ENCODE results near the gene KRT79. TPM values are rescaled to one million over a fixed set of nuclear protein-coding genes. Genes with fewer than 3 reads are reported as not detected.

Gene KRT79
- total and polyA plus RNA-seq, 9 of the 15 experiments (the other 6 are each of a cell fraction or from before 2014, with no cell fraction given): 0.03 to 2.3 (median 0.23) TPM; not detected in 2

DNA sequence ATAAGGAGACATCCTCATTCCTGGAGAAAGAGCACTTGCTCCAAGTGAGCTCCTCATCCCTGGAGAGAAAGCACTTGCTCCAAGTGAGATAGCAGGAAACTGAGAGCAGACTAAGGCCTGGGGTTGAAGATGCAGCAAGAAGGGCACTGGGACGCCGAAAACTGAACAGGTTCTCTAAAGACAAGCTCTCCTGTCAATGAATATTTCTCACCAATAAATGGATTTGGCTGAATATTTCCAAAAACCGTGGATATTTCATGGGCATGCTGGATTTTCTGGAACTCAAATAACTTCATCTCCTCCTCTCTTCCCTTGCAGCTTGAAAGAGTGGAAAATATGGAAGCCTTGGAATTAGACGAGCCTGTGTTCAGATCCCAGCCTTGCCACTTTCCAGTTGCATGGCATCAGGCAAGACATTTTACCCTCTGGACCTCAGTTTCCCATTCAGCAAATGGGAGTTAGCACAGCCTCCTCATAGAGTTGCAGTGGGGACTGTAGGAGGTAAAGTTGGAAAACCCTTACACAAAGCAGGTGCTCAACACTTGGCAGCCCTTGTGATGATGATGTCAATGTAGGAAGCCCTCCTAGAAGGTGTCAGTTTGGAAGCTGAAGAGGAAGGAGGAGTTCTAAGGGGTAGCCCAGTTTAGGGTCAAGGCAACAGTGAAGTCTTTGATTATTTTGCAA is 52.6 kb downstream of the KRT79 start:
- H3K79me2 ChIP-seq (ENCODE audit: control insufficient read depth, insufficient read depth, low read length): no peaks in the 10 kb centered on the region
- ChIA-PET POLR2A (interaction anchor here (0.7 to 1.6 kb wide), 2 partner anchors 10 to 42 kb away, joined by 3 to 4 read pairs; no protein-coding TSS in a partner anchor), CTCF (ENCODE audit: low intra/inter-chr PET ratio) (interaction anchor here (0.5 kb wide), 1 partner anchor 62 kb away, joined by 3 read pairs; no protein-coding TSS in a partner anchor)
- in situ Hi-C loops (cut with MboI) (no loop called here), intact Hi-C loops (cut with micrococcal nuclease) (no loop called here)
- no peaks in the 10 kb centered on the region for H3K9me3 ChIP-seq (replicated peaks; ENCODE audit: control insufficient read depth, insufficient read depth, low read depth, low read length)
- DNase-seq (ENCODE audit: extremely low read depth in 1 of 4, low spot score in 3 of 4): no peak
- H3K9me1 ChIP-seq (ENCODE audit: control insufficient read depth, insufficient read depth, low read length): no peaks in the 10 kb centered on the region
- no peaks in the 10 kb centered on the region; the same call in 1 of the 2 replicates for H4K20me1 ChIP-seq (replicated peaks; ENCODE audit: control insufficient read depth, insufficient read depth, low read length)
- TF ChIP-seq RBM15 (IDR thresholded peaks at IDR 0.05; ENCODE audit: insufficient read depth, low read length): no peak
- TF ChIP-seq, protein P1, sequence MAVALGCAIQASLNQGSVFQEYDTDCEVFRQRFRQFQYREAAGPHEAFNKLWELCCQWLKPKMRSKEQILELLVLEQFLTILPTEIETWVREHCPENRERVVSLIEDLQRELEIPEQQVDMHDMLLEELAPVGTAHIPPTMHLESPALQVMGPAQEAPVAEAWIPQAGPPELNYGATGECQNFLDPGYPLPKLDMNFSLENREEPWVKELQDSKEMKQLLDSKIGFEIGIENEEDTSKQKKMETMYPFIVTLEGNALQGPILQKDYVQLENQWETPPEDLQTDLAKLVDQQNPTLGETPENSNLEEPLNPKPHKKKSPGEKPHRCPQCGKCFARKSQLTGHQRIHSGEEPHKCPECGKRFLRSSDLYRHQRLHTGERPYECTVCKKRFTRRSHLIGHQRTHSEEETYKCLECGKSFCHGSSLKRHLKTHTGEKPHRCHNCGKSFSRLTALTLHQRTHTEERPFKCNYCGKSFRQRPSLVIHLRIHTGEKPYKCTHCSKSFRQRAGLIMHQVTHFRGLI (CRISPR knock-in tag; IDR thresholded peaks at IDR 0.05): no peak
- no peak for TF ChIP-seq KLF1 (tag; IDR thresholded peaks at IDR 0.05)
- no peak for TF ChIP-seq SIX5 (IDR thresholded peaks at IDR 0.05; ENCODE audit: borderline replicate concordance in 1 of 2, insufficient read depth in 1 of 2, low read depth in 1 of 2, low read length in 2 of 2)
- TF ChIP-seq, protein P2, sequence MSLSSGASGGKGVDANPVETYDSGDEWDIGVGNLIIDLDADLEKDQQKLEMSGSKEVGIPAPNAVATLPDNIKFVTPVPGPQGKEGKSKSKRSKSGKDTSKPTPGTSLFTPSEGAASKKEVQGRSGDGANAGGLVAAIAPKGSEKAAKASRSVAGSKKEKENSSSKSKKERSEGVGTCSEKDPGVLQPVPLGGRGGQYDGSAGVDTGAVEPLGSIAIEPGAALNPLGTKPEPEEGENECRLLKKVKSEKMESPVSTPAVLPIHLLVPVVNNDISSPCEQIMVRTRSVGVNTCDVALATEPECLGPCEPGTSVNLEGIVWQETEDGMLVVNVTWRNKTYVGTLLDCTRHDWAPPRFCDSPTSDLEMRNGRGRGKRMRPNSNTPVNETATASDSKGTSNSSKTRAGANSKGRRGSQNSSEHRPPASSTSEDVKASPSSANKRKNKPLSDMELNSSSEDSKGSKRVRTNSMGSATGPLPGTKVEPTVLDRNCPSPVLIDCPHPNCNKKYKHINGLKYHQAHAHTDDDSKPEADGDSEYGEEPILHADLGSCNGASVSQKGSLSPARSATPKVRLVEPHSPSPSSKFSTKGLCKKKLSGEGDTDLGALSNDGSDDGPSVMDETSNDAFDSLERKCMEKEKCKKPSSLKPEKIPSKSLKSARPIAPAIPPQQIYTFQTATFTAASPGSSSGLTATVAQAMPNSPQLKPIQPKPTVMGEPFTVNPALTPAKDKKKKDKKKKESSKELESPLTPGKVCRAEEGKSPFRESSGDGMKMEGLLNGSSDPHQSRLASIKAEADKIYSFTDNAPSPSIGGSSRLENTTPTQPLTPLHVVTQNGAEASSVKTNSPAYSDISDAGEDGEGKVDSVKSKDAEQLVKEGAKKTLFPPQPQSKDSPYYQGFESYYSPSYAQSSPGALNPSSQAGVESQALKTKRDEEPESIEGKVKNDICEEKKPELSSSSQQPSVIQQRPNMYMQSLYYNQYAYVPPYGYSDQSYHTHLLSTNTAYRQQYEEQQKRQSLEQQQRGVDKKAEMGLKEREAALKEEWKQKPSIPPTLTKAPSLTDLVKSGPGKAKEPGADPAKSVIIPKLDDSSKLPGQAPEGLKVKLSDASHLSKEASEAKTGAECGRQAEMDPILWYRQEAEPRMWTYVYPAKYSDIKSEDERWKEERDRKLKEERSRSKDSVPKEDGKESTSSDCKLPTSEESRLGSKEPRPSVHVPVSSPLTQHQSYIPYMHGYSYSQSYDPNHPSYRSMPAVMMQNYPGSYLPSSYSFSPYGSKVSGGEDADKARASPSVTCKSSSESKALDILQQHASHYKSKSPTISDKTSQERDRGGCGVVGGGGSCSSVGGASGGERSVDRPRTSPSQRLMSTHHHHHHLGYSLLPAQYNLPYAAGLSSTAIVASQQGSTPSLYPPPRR (CRISPR knock-in tag; IDR thresholded peaks at IDR 0.05; ENCODE audit: borderline replicate concordance): no peak
- TF ChIP-seq ZNF224 (CRISPR knock-in tag; IDR thresholded peaks at IDR 0.05): no peak
- no peak for TF ChIP-seq ZNF507 (tag; conservative IDR thresholded peaks at IDR 0.05)
- no peak for TF ChIP-seq SMARCC2 (IDR thresholded peaks at IDR 0.05; ENCODE audit: low read depth)
- TF ChIP-seq, protein P3, sequence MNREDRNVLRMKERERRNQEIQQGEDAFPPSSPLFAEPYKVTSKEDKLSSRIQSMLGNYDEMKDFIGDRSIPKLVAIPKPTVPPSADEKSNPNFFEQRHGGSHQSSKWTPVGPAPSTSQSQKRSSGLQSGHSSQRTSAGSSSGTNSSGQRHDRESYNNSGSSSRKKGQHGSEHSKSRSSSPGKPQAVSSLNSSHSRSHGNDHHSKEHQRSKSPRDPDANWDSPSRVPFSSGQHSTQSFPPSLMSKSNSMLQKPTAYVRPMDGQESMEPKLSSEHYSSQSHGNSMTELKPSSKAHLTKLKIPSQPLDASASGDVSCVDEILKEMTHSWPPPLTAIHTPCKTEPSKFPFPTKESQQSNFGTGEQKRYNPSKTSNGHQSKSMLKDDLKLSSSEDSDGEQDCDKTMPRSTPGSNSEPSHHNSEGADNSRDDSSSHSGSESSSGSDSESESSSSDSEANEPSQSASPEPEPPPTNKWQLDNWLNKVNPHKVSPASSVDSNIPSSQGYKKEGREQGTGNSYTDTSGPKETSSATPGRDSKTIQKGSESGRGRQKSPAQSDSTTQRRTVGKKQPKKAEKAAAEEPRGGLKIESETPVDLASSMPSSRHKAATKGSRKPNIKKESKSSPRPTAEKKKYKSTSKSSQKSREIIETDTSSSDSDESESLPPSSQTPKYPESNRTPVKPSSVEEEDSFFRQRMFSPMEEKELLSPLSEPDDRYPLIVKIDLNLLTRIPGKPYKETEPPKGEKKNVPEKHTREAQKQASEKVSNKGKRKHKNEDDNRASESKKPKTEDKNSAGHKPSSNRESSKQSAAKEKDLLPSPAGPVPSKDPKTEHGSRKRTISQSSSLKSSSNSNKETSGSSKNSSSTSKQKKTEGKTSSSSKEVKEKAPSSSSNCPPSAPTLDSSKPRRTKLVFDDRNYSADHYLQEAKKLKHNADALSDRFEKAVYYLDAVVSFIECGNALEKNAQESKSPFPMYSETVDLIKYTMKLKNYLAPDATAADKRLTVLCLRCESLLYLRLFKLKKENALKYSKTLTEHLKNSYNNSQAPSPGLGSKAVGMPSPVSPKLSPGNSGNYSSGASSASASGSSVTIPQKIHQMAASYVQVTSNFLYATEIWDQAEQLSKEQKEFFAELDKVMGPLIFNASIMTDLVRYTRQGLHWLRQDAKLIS (CRISPR knock-in tag; IDR thresholded peaks at IDR 0.05): no peak
- no peak for TF ChIP-seq OTX1 (CRISPR knock-in tag; IDR thresholded peaks at IDR 0.05)
- no peak for FAIRE-seq
- no TSS peak for BruUV-seq (replicated peaks)
- no peaks in the 10 kb centered on the region for H3K36me3 ChIP-seq (ENCODE audit: control insufficient read depth, insufficient read depth, low read length)
- 3% methylated on average over 4 of the region's 4 CpGs for WGBS (ENCODE audit: insufficient coverage, low coverage, missing lambda C conversion rate)
- H3K4me2 ChIP-seq (ENCODE audit: insufficient read depth, low read length): no peak overlapping the region
- no peaks in the 10 kb centered on the region for H3K4me1 ChIP-seq (replicated peaks in 1 of 2; ENCODE audit: control insufficient read depth in 2 of 2, insufficient read depth in 2 of 2, low read length in 2 of 2)
- H3K4me3 ChIP-seq: no peak overlapping the region
- H3K27me3 ChIP-seq (ENCODE audit: control insufficient read depth in 2 of 2, insufficient read depth in 2 of 2, low read length in 2 of 2): peaks cover 28 to 52% of the 10 kb centered on the region in 2 experiments
- no peak overlapping the region for H2AFZ ChIP-seq (ENCODE audit: low read depth, low read length)
- no peak overlapping the region for H3K9ac ChIP-seq (ENCODE audit: insufficient read depth in 1 of 2, low read depth in 2 of 2, low read length in 2 of 2)
- H3K27ac ChIP-seq (ENCODE audit: extremely low read depth, low read depth, low read length): no peak overlapping the region
- no peak for ATAC-seq

All from K562 (cell line).